ENCODE results near the gene COL20A1. TPM values are rescaled to one million over a fixed set of nuclear protein-coding genes. Genes with fewer than 3 reads are reported as not detected.
A peak's percentile ranks its signal among the peaks of the same experiment; 100 is the strongest.
"Not testable (repeated sequence)": the region's sequence is repeated elsewhere in the genome, so short reads cannot be mapped to it uniquely, and the experiment has no call there.

Gene COL20A1
- total and polyA plus RNA-seq, 12 donors, result 0.26 to 0.30 TPM; not detected in 10

DNA sequence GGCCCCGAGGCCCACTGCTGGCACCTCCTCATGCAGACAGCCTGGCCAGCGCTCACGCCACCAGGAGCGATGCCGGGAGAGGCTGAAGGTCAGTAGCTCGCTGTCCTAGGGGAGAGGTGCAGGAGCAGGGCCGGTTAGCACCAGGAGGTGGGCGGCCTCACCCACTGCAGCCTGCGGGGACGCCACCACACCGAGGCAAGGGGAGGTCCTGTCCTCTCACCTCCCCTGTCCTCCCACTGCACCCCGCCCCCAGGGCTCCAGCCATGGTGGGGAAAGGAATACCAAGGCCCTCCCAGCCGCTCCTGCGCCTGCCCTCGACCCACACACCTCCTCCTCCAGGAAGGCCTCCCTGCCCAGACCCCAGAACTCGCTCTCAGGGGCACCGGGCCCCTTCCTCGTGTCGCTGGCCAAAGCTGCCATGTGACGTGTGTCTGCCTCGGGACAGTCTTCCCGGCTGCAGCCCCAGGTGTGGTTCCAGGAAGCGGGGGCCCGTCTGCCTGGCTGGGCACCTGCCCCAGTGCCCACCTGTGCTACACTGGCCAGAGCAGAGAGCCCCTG, 45.2 kb upstream of the COL20A1 start:
- H3K4me3 ChIP-seq, result no peak overlapping the region
- no peak for ATAC-seq
- TF ChIP-seq, protein P1, sequence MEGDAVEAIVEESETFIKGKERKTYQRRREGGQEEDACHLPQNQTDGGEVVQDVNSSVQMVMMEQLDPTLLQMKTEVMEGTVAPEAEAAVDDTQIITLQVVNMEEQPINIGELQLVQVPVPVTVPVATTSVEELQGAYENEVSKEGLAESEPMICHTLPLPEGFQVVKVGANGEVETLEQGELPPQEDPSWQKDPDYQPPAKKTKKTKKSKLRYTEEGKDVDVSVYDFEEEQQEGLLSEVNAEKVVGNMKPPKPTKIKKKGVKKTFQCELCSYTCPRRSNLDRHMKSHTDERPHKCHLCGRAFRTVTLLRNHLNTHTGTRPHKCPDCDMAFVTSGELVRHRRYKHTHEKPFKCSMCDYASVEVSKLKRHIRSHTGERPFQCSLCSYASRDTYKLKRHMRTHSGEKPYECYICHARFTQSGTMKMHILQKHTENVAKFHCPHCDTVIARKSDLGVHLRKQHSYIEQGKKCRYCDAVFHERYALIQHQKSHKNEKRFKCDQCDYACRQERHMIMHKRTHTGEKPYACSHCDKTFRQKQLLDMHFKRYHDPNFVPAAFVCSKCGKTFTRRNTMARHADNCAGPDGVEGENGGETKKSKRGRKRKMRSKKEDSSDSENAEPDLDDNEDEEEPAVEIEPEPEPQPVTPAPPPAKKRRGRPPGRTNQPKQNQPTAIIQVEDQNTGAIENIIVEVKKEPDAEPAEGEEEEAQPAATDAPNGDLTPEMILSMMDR (IDR thresholded peaks at IDR 0.05), result no peak
- no peak overlapping the region for H3K27ac ChIP-seq
- no peaks in the 10 kb centered on the region for H3K4me1 ChIP-seq
- DNase-seq, result no peak
- intact Hi-C loops (cut with DNase I), result no loop called here
- H3K36me3 ChIP-seq, result no peaks in the 10 kb centered on the region
- peaks cover 18 to 87% (median 72%) of the 10 kb centered on the region in 7 donors for H3K27me3 ChIP-seq
- 70 to 79% methylated on average over 24 of the region's 24 CpGs for WGBS, 2 donors
- H3K9me3 ChIP-seq, result no peaks in the 10 kb centered on the region

DNA sequence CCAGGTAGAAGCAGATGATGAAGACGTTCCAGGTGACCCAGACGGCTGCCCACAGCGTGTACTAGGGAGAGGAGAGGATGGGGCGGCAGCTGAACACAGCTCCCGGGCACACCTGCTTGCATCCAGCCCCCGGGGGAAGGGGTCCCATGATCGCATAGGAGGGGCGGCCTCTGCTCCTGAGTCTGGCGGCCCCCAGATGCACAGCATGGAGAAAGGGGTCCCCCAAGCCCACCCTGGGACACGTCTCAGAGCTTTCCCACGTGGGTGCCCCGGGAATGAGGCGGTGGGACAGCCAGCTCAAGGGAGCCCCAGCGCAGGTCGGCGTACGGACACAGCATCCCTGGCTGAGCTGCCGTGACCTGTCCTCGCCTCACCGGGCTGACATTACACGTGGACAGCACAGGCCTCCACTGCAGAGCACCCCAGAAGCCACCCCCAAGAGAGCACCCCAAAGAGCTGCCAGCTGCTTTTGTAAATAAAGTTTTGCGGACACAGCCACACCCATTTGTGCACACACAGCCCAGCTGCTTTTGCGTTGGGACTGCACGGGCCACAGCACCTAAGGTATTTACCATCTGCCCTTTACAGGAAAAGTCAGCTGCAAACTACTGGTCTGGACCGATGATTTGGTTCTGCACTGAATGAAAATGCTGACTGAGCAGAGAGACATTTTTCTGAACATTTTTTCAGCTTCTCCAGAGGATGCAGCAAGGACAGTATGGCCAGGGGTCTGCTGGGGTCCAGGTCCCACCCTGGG, 44.0 kb upstream of the COL20A1 start:
- intact Hi-C loops (cut with DNase I), result no loop called here
- Histone ChIP-seq H3K27ac (no peak overlapping the region), H3K4me1 (peaks cover 0 to 11% (median 9%) of the 10 kb centered on the region in 9 donors), H3K36me3 (no peaks in the 10 kb centered on the region), H3K27me3 (peaks cover 29 to 95% (median 84%) of the 10 kb centered on the region in 7 donors), H3K4me3 (no peak overlapping the region), H3K9me3 (no peaks in the 10 kb centered on the region)
- ATAC-seq (no peak), DNase-seq (no peak)
- TF ChIP-seq, protein P1 (IDR thresholded peaks at IDR 0.05), result no peak
- 74 to 80% methylated on average over 25 of the region's 25 CpGs for WGBS, 2 donors

DNA sequence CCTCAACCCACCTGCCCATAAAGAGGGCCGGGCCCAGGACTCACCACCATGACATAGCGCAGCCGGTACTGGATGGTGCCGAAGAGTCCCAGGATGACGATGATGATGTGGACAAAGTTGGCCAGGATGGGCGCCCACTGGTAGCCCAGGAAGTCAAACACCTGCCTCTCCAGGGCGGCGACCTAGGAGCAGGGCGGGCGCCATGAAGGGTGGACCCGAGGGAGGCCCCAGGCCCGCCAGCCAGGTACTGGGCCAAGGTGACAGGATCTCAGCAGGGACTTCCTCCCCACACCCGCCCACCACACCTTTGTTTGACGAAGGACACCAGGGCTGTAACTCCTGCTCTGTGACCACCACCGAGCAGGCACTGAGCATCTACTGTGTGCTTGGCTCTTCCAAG, 43.1 kb upstream of the COL20A1 start:
- no peak for ATAC-seq
- Histone ChIP-seq H3K27me3 (peaks cover 37 to 97% (median 90%) of the 10 kb centered on the region in 7 donors), H3K27ac (no peak overlapping the region), H3K4me3 (no peak overlapping the region), H3K36me3 (no peaks in the 10 kb centered on the region), H3K4me1 (peaks cover 0 to 17% (median 9%) of the 10 kb centered on the region in 9 donors), H3K9me3 (no peaks in the 10 kb centered on the region)
- intact Hi-C loops (cut with DNase I), result no loop called here
- 89 to 90% methylated on average over 15 of the region's 15 CpGs for WGBS, 2 donors
- TF ChIP-seq, protein P1 (IDR thresholded peaks at IDR 0.05), result no peak
- DNase-seq, result no peak

- H3K36me3 ChIP-seq; H3K9me3 ChIP-seq; DNase-seq; H3K4me3 ChIP-seq; H3K27ac ChIP-seq; intact Hi-C loops (cut with DNase I); ATAC-seq: not testable (repeated sequence)
- H3K4me1 ChIP-seq, result peaks cover 0 to 17% (median 9%) of the 10 kb centered on the region in 9 donors
- peaks cover 38 to 98% (median 94%) of the 10 kb centered on the region in 7 donors for H3K27me3 ChIP-seq
- 27 to 31% methylated on average over 12 of the region's 14 CpGs for WGBS, 2 donors
- TF ChIP-seq, protein P1 (IDR thresholded peaks at IDR 0.05), result peak in 3 of 9 donors; percentile 22 to 37 (median 27)
Measured at GRCh38 chr20:63251350-63251749, 41.6 kb upstream of the COL20A1 start.

Data from heart right ventricle (tissue), 16 donors.